22Rv1 (cell line): ENCODE results near the gene SOCS6.

Source experiments
- CTCF ChIP-seq: fragments of 450-650 bp; IDR thresholded peaks from 2 replicates; pipeline ENCODE4 v1.5.1; 2017; ENCODE audit warnings: mild to moderate bottlenecking
- ZFX ChIP-seq: fragments of 450-650 bp; IDR thresholded peaks from 2 replicates; pipeline ENCODE4 v1.6.1; 2017; ENCODE audit warnings: antibody characterized with exemption, borderline replicate concordance

DNA sequence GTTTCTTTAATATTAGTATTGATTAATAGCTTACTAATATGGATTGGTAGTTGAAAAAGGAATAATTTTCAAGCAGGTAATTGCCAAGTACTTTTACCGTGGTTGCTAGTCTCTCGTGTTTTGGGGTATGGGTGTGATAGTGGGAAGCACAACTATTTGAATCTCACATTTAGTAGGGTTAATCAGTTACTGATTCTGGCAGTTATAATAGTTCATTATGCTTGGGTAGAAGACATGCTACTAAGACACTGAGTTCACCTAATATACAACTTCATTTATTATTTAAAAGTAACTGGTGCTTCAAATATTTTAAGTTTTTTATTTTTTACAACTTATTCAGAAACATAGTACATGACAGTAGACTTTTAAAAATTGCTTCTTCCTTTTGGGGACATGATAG is 33.5 kb downstream of the SOCS6 start:
- TF ChIP-seq CTCF (no peak), ZFX (no peak)
